Measurements from ENCODE around the gene RARG. TPM values are rescaled to one million over a fixed set of nuclear protein-coding genes. Genes with fewer than 3 reads are reported as not detected.

Gene RARG
- total RNA-seq, 1 experiment from 2014 or later = 11.8 TPM

DNA sequence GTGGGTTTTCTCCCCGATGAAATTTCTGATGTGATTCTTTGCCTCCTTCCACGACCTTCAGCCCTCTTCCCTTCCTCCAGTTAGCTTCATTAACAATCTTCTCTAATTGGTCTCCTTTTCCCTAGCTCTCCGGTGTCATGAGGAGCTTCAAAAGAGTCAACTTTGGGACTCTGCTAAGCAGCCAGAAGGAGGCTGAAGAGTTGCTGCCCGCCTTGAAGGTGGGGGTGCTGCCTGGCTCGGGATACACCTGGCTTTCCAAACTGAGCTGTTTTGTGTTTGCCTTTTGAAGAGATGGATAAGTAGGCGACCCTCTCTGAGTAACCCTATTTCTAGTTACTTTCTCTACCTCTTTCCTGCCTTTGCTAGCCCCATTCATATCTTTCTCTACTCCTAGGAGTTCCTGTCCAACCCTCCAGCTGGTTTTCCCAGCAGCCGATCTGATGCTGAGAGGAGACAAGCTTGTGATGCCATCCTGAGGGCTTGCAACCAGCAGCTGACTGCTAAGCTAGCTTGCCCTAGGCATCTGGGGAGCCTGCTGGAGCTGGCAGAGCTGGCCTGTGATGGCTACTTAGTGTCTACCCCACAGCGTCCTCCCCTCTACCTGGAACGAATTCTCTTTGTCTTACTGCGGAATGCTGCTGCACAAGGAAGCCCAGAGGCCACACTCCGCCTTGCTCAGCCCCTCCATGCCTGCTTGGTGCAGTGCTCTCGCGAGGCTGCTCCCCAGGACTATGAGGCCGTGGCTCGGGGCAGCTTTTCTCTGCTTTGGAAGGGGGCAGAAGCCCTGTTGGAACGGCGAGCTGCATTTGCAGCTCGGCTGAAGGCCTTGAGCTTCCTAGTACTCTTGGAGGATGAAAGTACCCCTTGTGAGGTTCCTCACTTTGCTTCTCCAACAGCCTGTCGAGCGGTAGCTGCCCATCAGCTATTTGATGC lies 36.9 kb upstream of the RARG start:
- intact Hi-C loops (cut with micrococcal nuclease; ENCODE audit: unreplicated experiment) = loop anchor here (1.0 kb wide), 1 partner anchor 56 kb away; no protein-coding TSS in a partner anchor
- H3K4me3 Mint-ChIP-seq (ENCODE audit: unreplicated experiment) = peak overlapping the region; percentile 99
- H3K27ac Mint-ChIP-seq (ENCODE audit: unreplicated experiment) = peak overlapping the region; percentile 92
- peaks cover 9% of the 10 kb centered on the region for H3K4me1 Mint-ChIP-seq (ENCODE audit: low read depth, unreplicated experiment)
- no peaks in the 10 kb centered on the region for H3K36me3 ChIP-seq (ENCODE audit: control insufficient read depth, insufficient read depth, low read length)
- H3K9me3 Mint-ChIP-seq (ENCODE audit: unreplicated experiment) = no peaks in the 10 kb centered on the region
- H3K9me3 ChIP-seq = no peaks in the 10 kb centered on the region
- DNase-seq = no peak
- no peaks in the 10 kb centered on the region for H3K27me3 Mint-ChIP-seq (ENCODE audit: insufficient read depth, unreplicated experiment)
- H3K4me3 ChIP-seq (ENCODE audit: low read depth, low read length) = peak overlapping the region; percentile 75
- TSS peak; percentile 81 for BruUV-seq (replicated peaks)
- POLR2A ChIA-PET = interaction anchor here (0.6 to 1.4 kb wide), 4 partner anchors 9 to 88 kb away, joined by 3 to 6 read pairs (median 4); partner anchors contain the start of genes CSAD and ZNF740
- TF ChIP-seq, protein P1, sequence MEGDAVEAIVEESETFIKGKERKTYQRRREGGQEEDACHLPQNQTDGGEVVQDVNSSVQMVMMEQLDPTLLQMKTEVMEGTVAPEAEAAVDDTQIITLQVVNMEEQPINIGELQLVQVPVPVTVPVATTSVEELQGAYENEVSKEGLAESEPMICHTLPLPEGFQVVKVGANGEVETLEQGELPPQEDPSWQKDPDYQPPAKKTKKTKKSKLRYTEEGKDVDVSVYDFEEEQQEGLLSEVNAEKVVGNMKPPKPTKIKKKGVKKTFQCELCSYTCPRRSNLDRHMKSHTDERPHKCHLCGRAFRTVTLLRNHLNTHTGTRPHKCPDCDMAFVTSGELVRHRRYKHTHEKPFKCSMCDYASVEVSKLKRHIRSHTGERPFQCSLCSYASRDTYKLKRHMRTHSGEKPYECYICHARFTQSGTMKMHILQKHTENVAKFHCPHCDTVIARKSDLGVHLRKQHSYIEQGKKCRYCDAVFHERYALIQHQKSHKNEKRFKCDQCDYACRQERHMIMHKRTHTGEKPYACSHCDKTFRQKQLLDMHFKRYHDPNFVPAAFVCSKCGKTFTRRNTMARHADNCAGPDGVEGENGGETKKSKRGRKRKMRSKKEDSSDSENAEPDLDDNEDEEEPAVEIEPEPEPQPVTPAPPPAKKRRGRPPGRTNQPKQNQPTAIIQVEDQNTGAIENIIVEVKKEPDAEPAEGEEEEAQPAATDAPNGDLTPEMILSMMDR (IDR thresholded peaks at IDR 0.05; ENCODE audit: insufficient read depth in 1 of 2, low read depth in 1 of 2, low read length in 1 of 2, severe bottlenecking in 1 of 2, unreplicated experiment in 1 of 2) = no peak
- peaks cover 18% of the 10 kb centered on the region for H3K36me3 Mint-ChIP-seq (ENCODE audit: insufficient read depth, unreplicated experiment)
- H3K27me3 ChIP-seq (replicated peaks; ENCODE audit: control insufficient read depth, insufficient read depth, low read length) = no peaks in the 10 kb centered on the region
- CTCF ChIA-PET = interaction anchor here (1.3 to 3.0 kb wide), 5 partner anchors 52 to 84 kb away, joined by 3 to 13 read pairs (median 8); partner anchors contain the start of gene AAAS
- H3K4me1 ChIP-seq = no peaks in the 10 kb centered on the region

DNA sequence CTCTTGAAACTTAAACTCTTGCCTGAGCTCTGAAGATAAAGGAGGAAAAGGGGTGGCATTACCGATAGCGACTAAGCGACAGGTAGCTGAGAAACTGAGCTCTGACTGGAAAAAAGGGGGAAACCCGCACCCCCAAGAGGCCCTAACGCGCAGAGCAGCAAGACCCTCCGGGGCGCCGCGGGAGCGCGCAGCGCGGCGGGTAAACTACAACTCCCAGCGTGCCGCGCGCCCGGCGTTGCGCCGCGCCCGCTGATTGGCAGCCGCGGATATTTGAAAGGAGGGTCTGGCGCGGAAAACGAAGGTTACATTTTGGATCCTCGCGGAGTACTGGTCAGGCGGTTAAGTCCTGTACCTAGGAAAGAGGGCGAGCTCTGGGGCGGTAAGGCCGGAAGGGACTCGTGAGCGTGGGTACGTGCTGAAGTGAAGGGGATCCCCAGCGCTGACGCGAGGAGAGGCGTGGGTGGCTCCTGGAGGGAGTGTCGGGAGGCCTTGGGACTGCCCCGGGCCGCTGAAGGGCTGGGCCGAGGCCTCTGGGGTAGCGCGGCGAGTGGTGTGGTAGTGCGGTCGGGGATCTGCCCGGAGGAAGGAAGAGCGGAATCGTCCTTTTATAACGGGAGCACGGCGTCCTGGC lies 36.1 kb upstream of the RARG start, which contains the start of gene ESPL1:
TSS of gene ESPL1 (plus strand) at position 301 of the 631 bp plus-strand sequence. CDS start 468 bp downstream, outside the sequence.
- Histone ChIP-seq H3K4me3 (ENCODE audit: low read depth, low read length) (peak within 1 kb of the TSS; percentile 75), H3K27me3 (replicated peaks; ENCODE audit: control insufficient read depth, insufficient read depth, low read length) (no peaks in the 10 kb centered on the region), H3K4me1 (no peaks in the 10 kb centered on the region), H3K36me3 (ENCODE audit: control insufficient read depth, insufficient read depth, low read length) (no peaks in the 10 kb centered on the region), H3K9me3 (no peaks in the 10 kb centered on the region)
- Mint-ChIP-seq H3K36me3 (ENCODE audit: insufficient read depth, unreplicated experiment) (peaks cover 18% of the 10 kb centered on the region), H3K27me3 (ENCODE audit: insufficient read depth, unreplicated experiment) (no peaks in the 10 kb centered on the region), H3K27ac (ENCODE audit: unreplicated experiment) (peak within 1 kb of the TSS; percentile 92), H3K4me3 (ENCODE audit: unreplicated experiment) (peak within 1 kb of the TSS; percentile 99), H3K9me3 (ENCODE audit: unreplicated experiment) (no peaks in the 10 kb centered on the region), H3K4me1 (ENCODE audit: low read depth, unreplicated experiment) (peaks cover 9% of the 10 kb centered on the region)
- peak; percentile 63 to 76 for DNase-seq
- BruUV-seq (replicated peaks) = no TSS peak
- CTCF ChIA-PET = interaction anchor here (0.6 to 3.0 kb wide), 8 partner anchors 25 to 206 kb away, joined by 3 to 13 read pairs (median 4); partner anchors contain the start of genes AAAS and SPRYD3
- intact Hi-C loops (cut with micrococcal nuclease; ENCODE audit: unreplicated experiment) = loop anchor here (1.0 kb wide), 1 partner anchor 55 kb away; no protein-coding TSS in a partner anchor
- TF ChIP-seq, protein P1 (IDR thresholded peaks at IDR 0.05; ENCODE audit: insufficient read depth in 1 of 2, low read depth in 1 of 2, low read length in 1 of 2, severe bottlenecking in 1 of 2, unreplicated experiment in 1 of 2) = peak in 1 of 2 experiments; percentile 46
- POLR2A ChIA-PET = interaction anchor here (1.4 kb wide), 1 partner anchor 87 kb away, joined by 6 read pairs; the partner anchor contains the start of genes CSAD and ZNF740
